ENCODE measurements around the gene ODF4. TPM values are rescaled to one million over a fixed set of nuclear protein-coding genes. Genes with fewer than 3 reads are reported as not detected.
"Not testable (repeated sequence)": the region's sequence is repeated elsewhere in the genome, so short reads cannot be mapped to it uniquely, and the experiment has no call there.

The ODF4 gene
- total RNA-seq, 2 experiments from 2014 or later: not detected

- Mint-ChIP-seq H3K9me3 (no peaks in the 10 kb centered on the region), H3K27me3 (no peaks in the 10 kb centered on the region), H3K4me3 (no peak overlapping the region), H3K4me1 (ENCODE audit: low read depth) (peaks cover 5% of the 10 kb centered on the region), H3K27ac (no peak overlapping the region), H3K36me3 (no peaks in the 10 kb centered on the region)
- intact Hi-C loops (cut with micrococcal nuclease): no loop called here
- POLR2A ChIA-PET: no interaction called here
- DNase-seq: no peak
- CTCF ChIA-PET: no interaction called here
These were observed 20.1 kb downstream of the ODF4 start for GRCh38 chr17:8359769-8360168.

DNA sequence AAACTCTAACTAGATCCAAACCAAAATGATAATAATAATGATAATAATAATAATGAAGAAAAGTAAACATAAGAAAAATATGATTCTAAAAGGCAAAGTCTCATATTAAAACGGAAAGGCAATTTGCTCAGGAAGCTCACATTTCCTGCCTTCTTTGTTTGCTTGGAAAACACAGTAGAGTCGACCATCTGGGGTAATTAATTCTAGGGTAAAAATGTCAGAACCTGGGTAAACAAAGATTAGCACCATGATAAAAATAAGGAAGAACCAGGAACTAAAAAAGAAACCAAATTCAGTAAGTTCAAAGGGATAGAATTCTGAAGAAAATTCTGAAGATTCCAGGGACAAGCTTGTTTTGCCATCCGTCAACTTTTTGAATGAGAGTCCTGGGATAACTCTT, 20.6 kb downstream of the ODF4 start:
- intact Hi-C loops (cut with micrococcal nuclease): no loop called here
- no peak for DNase-seq
- CTCF ChIA-PET: no interaction called here
- Mint-ChIP-seq H3K4me1 (ENCODE audit: low read depth) (peaks cover 5% of the 10 kb centered on the region), H3K27me3 (no peaks in the 10 kb centered on the region), H3K36me3 (no peaks in the 10 kb centered on the region), H3K4me3 (no peak overlapping the region), H3K27ac (no peak overlapping the region), H3K9me3 (no peaks in the 10 kb centered on the region)
- POLR2A ChIA-PET: no interaction called here

DNA sequence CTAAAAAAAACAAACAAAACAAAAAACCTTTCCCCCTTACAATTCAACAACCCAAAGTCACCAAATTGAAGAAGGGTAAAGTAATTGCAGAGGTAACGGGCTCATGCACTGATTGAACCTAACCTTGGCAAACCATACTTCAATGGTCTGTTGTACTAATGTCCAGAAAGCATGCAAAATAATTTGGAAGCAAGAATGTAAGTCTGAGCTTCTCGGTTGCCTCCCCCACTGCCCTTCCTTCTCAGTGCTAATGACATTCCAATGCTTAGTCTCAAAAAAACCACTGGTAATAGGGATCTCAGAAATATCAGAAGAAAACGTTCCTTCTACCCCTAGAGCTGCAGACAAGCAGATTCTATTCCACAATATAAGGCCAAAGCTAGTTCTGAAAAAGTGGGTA, 21.1 kb downstream of the ODF4 start:
- Mint-ChIP-seq H3K9me3 (no peaks in the 10 kb centered on the region), H3K4me3 (no peak overlapping the region), H3K27ac (no peak overlapping the region), H3K27me3 (no peaks in the 10 kb centered on the region), H3K36me3 (no peaks in the 10 kb centered on the region), H3K4me1 (ENCODE audit: low read depth) (peaks cover 5% of the 10 kb centered on the region)
- CTCF ChIA-PET: no interaction called here
- intact Hi-C loops (cut with micrococcal nuclease): no loop called here
- DNase-seq: no peak
- POLR2A ChIA-PET: no interaction called here

DNA sequence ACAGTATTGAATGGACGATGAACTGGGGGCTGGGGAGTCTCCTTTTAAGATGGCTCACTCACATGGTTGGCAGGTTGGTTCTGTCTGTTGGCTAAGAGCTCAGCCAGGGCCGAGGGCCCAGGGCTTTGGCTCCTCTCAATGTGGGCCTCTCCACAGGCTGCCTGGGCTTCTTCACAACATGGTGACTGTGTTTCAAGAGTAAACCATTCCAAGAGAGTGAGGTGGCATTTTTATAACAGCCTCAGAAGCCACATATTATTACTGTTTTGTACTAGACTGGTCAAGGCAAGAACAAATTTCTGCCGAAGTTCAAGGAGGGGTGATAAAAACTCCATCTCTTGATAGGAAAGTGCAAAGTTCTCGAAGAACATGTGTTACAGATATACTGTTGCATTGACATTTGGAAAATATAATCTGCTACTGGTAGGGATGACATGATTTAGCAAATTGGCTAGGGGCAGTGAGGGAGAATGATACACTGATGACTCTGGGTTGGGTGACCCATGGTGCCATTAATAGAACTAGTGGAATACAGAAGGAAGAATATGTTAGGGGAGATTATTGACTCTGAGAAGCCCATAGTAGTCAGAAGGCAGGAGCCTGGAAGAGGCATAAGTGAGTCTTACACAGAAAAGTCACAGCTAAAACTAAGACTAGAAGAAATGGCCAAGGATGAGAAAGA, 23.2 kb downstream of the ODF4 start:
- POLR2A ChIA-PET: no interaction called here
- intact Hi-C loops (cut with micrococcal nuclease): no loop called here

GRCh38 chr17:8365143-8365542, 25.5 kb downstream of the ODF4 start:
- DNase-seq: no peak
- POLR2A ChIA-PET: no interaction called here
- Mint-ChIP-seq H3K4me3 (no peak overlapping the region), H3K27ac (no peak overlapping the region), H3K4me1 (ENCODE audit: low read depth) (no peaks in the 10 kb centered on the region), H3K9me3 (no peaks in the 10 kb centered on the region), H3K27me3 (no peaks in the 10 kb centered on the region), H3K36me3 (peaks cover 11% of the 10 kb centered on the region)
- intact Hi-C loops (cut with micrococcal nuclease): no loop called here
- CTCF ChIA-PET: no interaction called here

More for the DNA sequence above, 23.2 kb downstream of the ODF4 start:
- Mint-ChIP-seq H3K27ac (no peak overlapping the region), H3K9me3 (no peaks in the 10 kb centered on the region), H3K4me3 (no peak overlapping the region), H3K36me3 (no peaks in the 10 kb centered on the region), H3K27me3 (no peaks in the 10 kb centered on the region), H3K4me1 (ENCODE audit: low read depth) (peaks cover 5% of the 10 kb centered on the region)
- CTCF ChIA-PET: no interaction called here
- no peak for DNase-seq

- Mint-ChIP-seq H3K9me3 (no peaks in the 10 kb centered on the region), H3K27ac (no peak overlapping the region), H3K36me3 (peaks cover 12% of the 10 kb centered on the region), H3K4me3 (no peak overlapping the region), H3K27me3 (no peaks in the 10 kb centered on the region), H3K4me1 (ENCODE audit: low read depth) (no peaks in the 10 kb centered on the region)
- POLR2A ChIA-PET: no interaction called here
- intact Hi-C loops (cut with micrococcal nuclease): no loop called here
- CTCF ChIA-PET: no interaction called here
- no peak for DNase-seq
These were observed 26.6 kb downstream of the ODF4 start for GRCh38 chr17:8366231-8366630.

- POLR2A ChIA-PET: no interaction called here
- intact Hi-C loops (cut with micrococcal nuclease): no loop called here
These were observed 28.6 kb downstream of the ODF4 start for GRCh38 chr17:8368193-8368592.

GRCh38 chr17:8369944-8370343, 30.3 kb downstream of the ODF4 start:
- Mint-ChIP-seq H3K9me3 (no peaks in the 10 kb centered on the region), H3K36me3 (peaks cover 13% of the 10 kb centered on the region), H3K4me1 (ENCODE audit: low read depth) (no peaks in the 10 kb centered on the region), H3K27ac (no peak overlapping the region), H3K27me3 (no peaks in the 10 kb centered on the region), H3K4me3 (no peak overlapping the region)
- ChIA-PET POLR2A (no interaction called here), CTCF (interaction anchor here (0.8 kb wide), 1 partner anchor 14 kb away, joined by 3 read pairs; no protein-coding TSS in a partner anchor)
- intact Hi-C loops (cut with micrococcal nuclease): no loop called here
- DNase-seq: no peak

More at GRCh38 chr17:8368193-8368592, 28.6 kb downstream of the ODF4 start:
- Mint-ChIP-seq H3K9me3 (no peaks in the 10 kb centered on the region), H3K4me1 (ENCODE audit: low read depth) (no peaks in the 10 kb centered on the region), H3K36me3 (peaks cover 13% of the 10 kb centered on the region), H3K27ac (no peak overlapping the region), H3K27me3 (no peaks in the 10 kb centered on the region), H3K4me3 (no peak overlapping the region)
- CTCF ChIA-PET: interaction anchor here (1.2 kb wide), 1 partner anchor 9 kb away, joined by 3 read pairs; no protein-coding TSS in a partner anchor
- no peak for DNase-seq

- peaks cover 15% of the 10 kb centered on the region for H3K36me3 Mint-ChIP-seq
- H3K27me3 Mint-ChIP-seq: no peaks in the 10 kb centered on the region
- ChIA-PET CTCF (interaction anchor here (0.6 to 1.0 kb wide), 2 partner anchors 12 to 14 kb away, joined by 3 read pairs; no protein-coding TSS in a partner anchor), POLR2A (no interaction called here)
- no peak for DNase-seq
- no peak overlapping the region for H3K4me3 Mint-ChIP-seq
- H3K9me3 Mint-ChIP-seq: no peaks in the 10 kb centered on the region
- intact Hi-C loops (cut with micrococcal nuclease): no loop called here
- no peak overlapping the region for H3K27ac Mint-ChIP-seq
- peaks cover 11% of the 10 kb centered on the region for H3K4me1 Mint-ChIP-seq (ENCODE audit: low read depth)
These were observed 32.1 kb downstream of the ODF4 start for GRCh38 chr17:8371786-8372185.

- Mint-ChIP-seq H3K4me3 (no peak overlapping the region), H3K9me3 (no peaks in the 10 kb centered on the region), H3K36me3 (peaks cover 21% of the 10 kb centered on the region), H3K4me1 (ENCODE audit: low read depth) (peaks cover 17% of the 10 kb centered on the region), H3K27me3 (no peaks in the 10 kb centered on the region), H3K27ac (no peak overlapping the region)
- ChIA-PET POLR2A (no interaction called here), CTCF (interaction anchor here (1.0 kb wide), 1 partner anchor 11 kb away, joined by 3 read pairs; no protein-coding TSS in a partner anchor)
- intact Hi-C loops (cut with micrococcal nuclease): no loop called here
- no peak for DNase-seq
These were observed 32.8 kb downstream of the ODF4 start for GRCh38 chr17:8372422-8372821.

- DNase-seq; intact Hi-C loops (cut with micrococcal nuclease); H3K4me3 Mint-ChIP-seq; CTCF ChIA-PET; H3K9me3 Mint-ChIP-seq; H3K27ac Mint-ChIP-seq; POLR2A ChIA-PET; H3K27me3 Mint-ChIP-seq: not testable (repeated sequence)
- H3K36me3 Mint-ChIP-seq: peaks cover 30% of the 10 kb centered on the region
- H3K4me1 Mint-ChIP-seq (ENCODE audit: low read depth): peaks cover 30% of the 10 kb centered on the region
These were observed 34.2 kb downstream of the ODF4 start for GRCh38 chr17:8373856-8374255.

GRCh38 chr17:8375738-8376259, 36.2 kb downstream of the ODF4 start:
- Mint-ChIP-seq H3K27ac (peak overlapping the region; percentile 77), H3K4me3 (peak overlapping the region; percentile 90), H3K9me3 (no peaks in the 10 kb centered on the region), H3K4me1 (ENCODE audit: low read depth) (peaks cover 47% of the 10 kb centered on the region), H3K27me3 (no peaks in the 10 kb centered on the region), H3K36me3 (peaks cover 42% of the 10 kb centered on the region)
- POLR2A ChIA-PET: interaction anchor here (0.6 to 1.4 kb wide), 4 partner anchors 16 to 238 kb away, joined by 3 to 5 read pairs (median 4); partner anchors contain the start of genes AURKB and NDEL1
- no peak for DNase-seq
- CTCF ChIA-PET: interaction anchor here (1.0 to 2.2 kb wide), 8 partner anchors 8 to 370 kb away, joined by 3 to 10 read pairs (median 4); partner anchors contain the start of gene SLC25A35
- intact Hi-C loops (cut with micrococcal nuclease): no loop called here
